ENCODE results near the gene HPD.
A peak's percentile ranks its signal among the peaks of the same experiment; 100 is the strongest.

The HPD gene

GRCh38 chr12:121812320-121812871 is 46.3 kb downstream of the HPD start:
- Histone ChIP-seq H3K27me3 (replicated peaks in 2 of 5; ENCODE audit: control insufficient read depth in 4 of 5, insufficient read depth in 5 of 5, low read length in 4 of 5) (no peaks in the 10 kb centered on the region), H3K4me3 (ENCODE audit: control insufficient read depth in 1 of 7, extremely low read depth in 1 of 7, insufficient read depth in 4 of 7, low read depth in 2 of 7, low read length in 6 of 7) (peak overlapping the region in 5 of 7 experiments; percentile 33 to 66 (median 61)), H3K9me3 (ENCODE audit: control extremely low read depth in 1 of 5, control insufficient read depth in 4 of 5, insufficient read depth in 2 of 5, low read depth in 1 of 5, low read length in 4 of 5) (no peaks in the 10 kb centered on the region), H3K4me1 (ENCODE audit: control extremely low read depth in 1 of 4, control insufficient read depth in 4 of 4, insufficient read depth in 4 of 4, low read length in 3 of 4) (peaks cover 3 to 37% (median 31%) of the 10 kb centered on the region in 4 experiments), H3K36me3 (ENCODE audit: control insufficient read depth in 4 of 4, insufficient read depth in 4 of 4, low read length in 3 of 4) (peaks cover 16 to 84% (median 58%) of the 10 kb centered on the region in 4 experiments), H3K27ac (ENCODE audit: insufficient read depth in 1 of 2, low read depth in 1 of 2, low read length in 2 of 2, poor library complexity in 1 of 2, severe bottlenecking in 2 of 2) (no peak overlapping the region)
- ChIA-PET CTCF (interaction anchor here (0.6 to 12.9 kb wide), 21 partner anchors 8 to 184 kb away, joined by 3 to 462 read pairs (median 4); partner anchors contain the start of genes PSMD9, RHOF, SETD1B and TMEM120B), POLR2A (interaction anchor here (1.0 to 2.6 kb wide), 5 partner anchors 11 to 30 kb away, joined by 4 to 49 read pairs (median 8); partner anchors contain the start of gene RHOF)
- WGBS (ENCODE audit: insufficient coverage) = 27% methylated on average over 21 of the region's 26 CpGs
- DNase-seq = no peak

- H3K27ac ChIP-seq (ENCODE audit: insufficient read depth in 1 of 2, low read depth in 1 of 2, low read length in 2 of 2, poor library complexity in 1 of 2, severe bottlenecking in 2 of 2) = peak overlapping the region in 1 of 2 experiments; percentile 59
- H3K4me1 ChIP-seq (ENCODE audit: control extremely low read depth in 1 of 4, control insufficient read depth in 4 of 4, insufficient read depth in 4 of 4, low read length in 3 of 4) = peaks cover 5 to 44% (median 38%) of the 10 kb centered on the region in 4 experiments
- no peaks in the 10 kb centered on the region for H3K27me3 ChIP-seq (replicated peaks in 2 of 5; ENCODE audit: control insufficient read depth in 4 of 5, insufficient read depth in 5 of 5, low read length in 4 of 5)
- peak overlapping the region in 6 of 7 experiments; percentile 32 to 66 (median 60) for H3K4me3 ChIP-seq (ENCODE audit: control insufficient read depth in 1 of 7, extremely low read depth in 1 of 7, insufficient read depth in 4 of 7, low read depth in 2 of 7, low read length in 6 of 7)
- no peaks in the 10 kb centered on the region for H3K9me3 ChIP-seq (ENCODE audit: control extremely low read depth in 1 of 5, control insufficient read depth in 4 of 5, insufficient read depth in 2 of 5, low read depth in 1 of 5, low read length in 4 of 5)
- DNase-seq = peak; percentile 52 to 86 (median 81)
- ChIA-PET CTCF (interaction anchor here (0.6 to 12.9 kb wide), 25 partner anchors 8 to 267 kb away, joined by 3 to 462 read pairs (median 4); partner anchors contain the start of genes PSMD9, RHOF, SETD1B and TMEM120B), POLR2A (interaction anchor here (1.0 to 2.6 kb wide), 5 partner anchors 11 to 30 kb away, joined by 4 to 49 read pairs (median 8); partner anchors contain the start of gene RHOF)
- H3K36me3 ChIP-seq (ENCODE audit: control insufficient read depth in 4 of 4, insufficient read depth in 4 of 4, low read length in 3 of 4) = peaks cover 18 to 83% (median 55%) of the 10 kb centered on the region in 4 experiments
- under 1% methylated on average over 43 of the region's 46 CpGs for WGBS (ENCODE audit: insufficient coverage)
Measured at GRCh38 chr12:121811434-121812319, 47.0 kb downstream of the HPD start.

GRCh38 chr12:121810833-121811433 is 47.7 kb downstream of the HPD start:
- no peaks in the 10 kb centered on the region for H3K27me3 ChIP-seq (replicated peaks in 2 of 5; ENCODE audit: control insufficient read depth in 4 of 5, insufficient read depth in 5 of 5, low read length in 4 of 5)
- POLR2A ChIA-PET = interaction anchor here (1.7 to 2.6 kb wide), 4 partner anchors 10 to 18 kb away, joined by 4 to 49 read pairs (median 16); partner anchors contain the start of gene RHOF
- H3K9me3 ChIP-seq (ENCODE audit: control extremely low read depth in 1 of 5, control insufficient read depth in 4 of 5, insufficient read depth in 2 of 5, low read depth in 1 of 5, low read length in 4 of 5) = no peaks in the 10 kb centered on the region
- H3K4me3 ChIP-seq (ENCODE audit: control insufficient read depth in 1 of 7, extremely low read depth in 1 of 7, insufficient read depth in 4 of 7, low read depth in 2 of 7, low read length in 6 of 7) = peak overlapping the region in 6 of 7 experiments; percentile 32 to 66 (median 60)
- H3K36me3 ChIP-seq (ENCODE audit: control insufficient read depth in 4 of 4, insufficient read depth in 4 of 4, low read length in 3 of 4) = peaks cover 13 to 83% (median 49%) of the 10 kb centered on the region in 4 experiments
- CTCF ChIA-PET = interaction anchor here (0.6 to 12.9 kb wide), 18 partner anchors 14 to 266 kb away, joined by 3 to 462 read pairs (median 6); partner anchors contain the start of genes PSMD9 and RHOF
- DNase-seq = no peak
- peak overlapping the region in 1 of 2 experiments; percentile 59 for H3K27ac ChIP-seq (ENCODE audit: insufficient read depth in 1 of 2, low read depth in 1 of 2, low read length in 2 of 2, poor library complexity in 1 of 2, severe bottlenecking in 2 of 2)
- 78% methylated on average over 6 of the region's 6 CpGs for WGBS (ENCODE audit: insufficient coverage)
- H3K4me1 ChIP-seq (ENCODE audit: control extremely low read depth in 1 of 4, control insufficient read depth in 4 of 4, insufficient read depth in 4 of 4, low read length in 3 of 4) = peaks cover 5 to 52% (median 45%) of the 10 kb centered on the region in 4 experiments

GRCh38 chr12:121810234-121810817 is 48.3 kb downstream of the HPD start:
- Histone ChIP-seq H3K27me3 (replicated peaks in 2 of 5; ENCODE audit: control insufficient read depth in 4 of 5, insufficient read depth in 5 of 5, low read length in 4 of 5) (no peaks in the 10 kb centered on the region), H3K9me3 (ENCODE audit: control extremely low read depth in 1 of 5, control insufficient read depth in 4 of 5, insufficient read depth in 2 of 5, low read depth in 1 of 5, low read length in 4 of 5) (no peaks in the 10 kb centered on the region), H3K4me1 (ENCODE audit: control extremely low read depth in 1 of 4, control insufficient read depth in 4 of 4, insufficient read depth in 4 of 4, low read length in 3 of 4) (peaks cover 5 to 56% (median 49%) of the 10 kb centered on the region in 4 experiments), H3K27ac (ENCODE audit: insufficient read depth in 1 of 2, low read depth in 1 of 2, low read length in 2 of 2, poor library complexity in 1 of 2, severe bottlenecking in 2 of 2) (no peak overlapping the region), H3K4me3 (ENCODE audit: control insufficient read depth in 1 of 7, extremely low read depth in 1 of 7, insufficient read depth in 4 of 7, low read depth in 2 of 7, low read length in 6 of 7) (peak overlapping the region in 1 of 7 experiments; percentile 0), H3K36me3 (ENCODE audit: control insufficient read depth in 4 of 4, insufficient read depth in 4 of 4, low read length in 3 of 4) (peaks cover 10 to 81% (median 45%) of the 10 kb centered on the region in 4 experiments)
- ChIA-PET POLR2A (interaction anchor here (0.8 to 2.6 kb wide), 4 partner anchors 9 to 15 kb away, joined by 3 to 49 read pairs (median 16); partner anchors contain the start of gene RHOF), CTCF (interaction anchor here (0.7 to 12.9 kb wide), 15 partner anchors 13 to 113 kb away, joined by 3 to 462 read pairs (median 6); partner anchors contain the start of genes PSMD9 and RHOF)
- no peak for DNase-seq
- WGBS (ENCODE audit: insufficient coverage) = 98% methylated on average over 28 of the region's 33 CpGs

GRCh38 chr12:121809712-121810116 is 48.9 kb downstream of the HPD start:
- Histone ChIP-seq H3K36me3 (ENCODE audit: control insufficient read depth in 4 of 4, insufficient read depth in 4 of 4, low read length in 3 of 4) (peaks cover 10 to 75% (median 39%) of the 10 kb centered on the region in 4 experiments), H3K27ac (ENCODE audit: insufficient read depth in 1 of 2, low read depth in 1 of 2, low read length in 2 of 2, poor library complexity in 1 of 2, severe bottlenecking in 2 of 2) (no peak overlapping the region), H3K4me3 (ENCODE audit: control insufficient read depth in 1 of 7, extremely low read depth in 1 of 7, insufficient read depth in 4 of 7, low read depth in 2 of 7, low read length in 6 of 7) (no peak overlapping the region), H3K9me3 (ENCODE audit: control extremely low read depth in 1 of 5, control insufficient read depth in 4 of 5, insufficient read depth in 2 of 5, low read depth in 1 of 5, low read length in 4 of 5) (no peaks in the 10 kb centered on the region), H3K27me3 (replicated peaks in 2 of 5; ENCODE audit: control insufficient read depth in 4 of 5, insufficient read depth in 5 of 5, low read length in 4 of 5) (no peaks in the 10 kb centered on the region), H3K4me1 (ENCODE audit: control extremely low read depth in 1 of 4, control insufficient read depth in 4 of 4, insufficient read depth in 4 of 4, low read length in 3 of 4) (peaks cover 5 to 62% (median 52%) of the 10 kb centered on the region in 4 experiments)
- ChIA-PET POLR2A (interaction anchor here (0.8 kb wide), 1 partner anchor 11 kb away, joined by 3 read pairs; no protein-coding TSS in a partner anchor), CTCF (interaction anchor here (0.7 to 12.9 kb wide), 7 partner anchors 13 to 115 kb away, joined by 3 to 462 read pairs (median 5); partner anchors contain the start of gene RHOF)
- WGBS (ENCODE audit: insufficient coverage) = 95% methylated on average over 26 of the region's 27 CpGs
- DNase-seq = no peak

- Histone ChIP-seq H3K36me3 (ENCODE audit: control insufficient read depth in 4 of 4, insufficient read depth in 4 of 4, low read length in 3 of 4) (peaks cover 8 to 66% (median 32%) of the 10 kb centered on the region in 4 experiments), H3K27ac (ENCODE audit: insufficient read depth in 1 of 2, low read depth in 1 of 2, low read length in 2 of 2, poor library complexity in 1 of 2, severe bottlenecking in 2 of 2) (no peak overlapping the region)
Measured at GRCh38 chr12:121808623-121809022, 50.0 kb downstream of the HPD start.

More at GRCh38 chr12:121808623-121809022, 50.0 kb downstream of the HPD start:
- ChIA-PET CTCF (interaction anchor here (1.1 to 12.9 kb wide), 3 partner anchors 12 to 114 kb away, joined by 3 to 462 read pairs (median 4); partner anchors contain the start of gene RHOF), POLR2A (interaction anchor here (0.6 to 1.1 kb wide), 2 partner anchors 16 to 140 kb away, joined by 3 to 5 read pairs; no protein-coding TSS in a partner anchor)
- DNase-seq = no peak
- Histone ChIP-seq H3K27me3 (replicated peaks in 2 of 5; ENCODE audit: control insufficient read depth in 4 of 5, insufficient read depth in 5 of 5, low read length in 4 of 5) (no peaks in the 10 kb centered on the region), H3K9me3 (ENCODE audit: control extremely low read depth in 1 of 5, control insufficient read depth in 4 of 5, insufficient read depth in 2 of 5, low read depth in 1 of 5, low read length in 4 of 5) (no peaks in the 10 kb centered on the region), H3K4me1 (ENCODE audit: control extremely low read depth in 1 of 4, control insufficient read depth in 4 of 4, insufficient read depth in 4 of 4, low read length in 3 of 4) (peaks cover 5 to 63% (median 52%) of the 10 kb centered on the region in 4 experiments), H3K4me3 (ENCODE audit: control insufficient read depth in 1 of 7, extremely low read depth in 1 of 7, insufficient read depth in 4 of 7, low read depth in 2 of 7, low read length in 6 of 7) (no peak overlapping the region)
- 100% methylated on average over 6 of the region's 8 CpGs for WGBS (ENCODE audit: insufficient coverage)
